Right ventricle myocardium superior (tissue), 1 donor: ENCODE results near the gene MRPS18B. TPM values are rescaled to one million over a fixed set of nuclear protein-coding genes. Genes with fewer than 3 reads are reported as not detected.
"Not testable (repeated sequence)": the region's sequence is repeated elsewhere in the genome, so short reads cannot be mapped to it uniquely, and the experiment has no call there.

Experiments used
- ATAC-seq: fragments of 200-7000 bp; cut with Tn5 transposase; one replicate; pipeline ENCODE4 v1.9.1; 2020; ENCODE audit warnings: mild to moderate bottlenecking; ENCODE audit not compliant: poor library complexity
- DNase-seq: peaks from one replicate; pipeline ENCODE4 v3.0.0-alpha.2; 2020
- intact Hi-C: fragments of 100-400 bp; cut with DNase I; formaldehyde crosslinking; loops from one replicate; pipeline ENCODE4 v1.11.2; 2022
- microRNA-seq: library from miRNA; unstranded; fragments of <30 nt; microRNA quantifications from one replicate; pipeline ENCODE4 v1.2.0, GENCODE V29; 2020
- total RNA-seq: library from RNA; stranded (reverse); fragmentation: NEBNext Ultra II Directional; extraction: Animal tissue kit (Norgen Biotek cat#: 25700); gene quantifications from one replicate; pipeline ENCODE4 v1.2.1, GENCODE V29; 2021
- donor health status: DM: no; HTN: yes; CAD: no; lungs with severe emphysema.

MRPS18B gene
- total RNA-seq, 1 donor from 2014 or later: 124 TPM

- DNase-seq, intact Hi-C loops, ATAC-seq: not testable (repeated sequence)
These were observed 40.3 kb downstream of the MRPS18B start for GRCh38 chr6:30657922-30658321.

GRCh38 chr6:30664994-30665767, 47.5 kb downstream of the MRPS18B start:
- DNase-seq: no peak
- intact Hi-C loops: no loop called here
- no peak for ATAC-seq

GRCh38 chr6:30666300-30666699, 48.7 kb downstream of the MRPS18B start:
- intact Hi-C loops, ATAC-seq, DNase-seq: not testable (repeated sequence)

GRCh38 chr6:30670760-30671527, 53.3 kb downstream of the MRPS18B start:
- DNase-seq: no peak
- intact Hi-C loops: loop anchor here (10.0 kb wide), 1 partner anchor 214 kb away; the partner anchor contains the start of gene DDR1
- ATAC-seq: no peak

- DNase-seq (peak; percentile 98), ATAC-seq (peak; percentile 95)
- intact Hi-C loops: loop anchor here (10.0 kb wide), 1 partner anchor 212 kb away; the partner anchor contains the start of gene DDR1
These were observed 55.0 kb downstream of the MRPS18B start, which contains the start of gene DHX16 for GRCh38 chr6:30672445-30673253. DHX16 (minus strand) TSS chr6:30673006; CDS start chr6:30672841, 165 bp downstream.

Small RNA genes within 50 kb of the gene (microRNA-seq; reads per million reads assigned to microRNA genes)
- 7.1 reads per million, percentile 20 among the genes with 10 or more reads in this experiment for gene MIR877

Other genes with a start within 250 kb of the MRPS18B start
- 145 TPM for gene HLA-E, start 128.3 kb upstream of the MRPS18B start, total RNA-seq
- 17.6 TPM for gene GNL1, start 61.4 kb upstream of the MRPS18B start, total RNA-seq
- gene PRR3, start 60.5 kb upstream of the MRPS18B start, total RNA-seq: 1.4 TPM
- gene ABCF1, start 46.4 kb upstream of the MRPS18B start, total RNA-seq: 32.5 TPM
- 29.6 TPM for gene PPP1R10, start 597 bp upstream of the MRPS18B start, total RNA-seq
- gene ATAT1, start 9.0 kb downstream of the MRPS18B start, total RNA-seq: 1.7 TPM
- gene C6orf136, start 29.3 kb downstream of the MRPS18B start, total RNA-seq: 58.3 TPM
- gene DHX16, start 55.2 kb downstream of the MRPS18B start, total RNA-seq: 20.5 TPM
- 13.4 TPM for gene PPP1R18, start 68.8 kb downstream of the MRPS18B start, total RNA-seq
- 3.2 TPM for gene NRM, start 73.1 kb downstream of the MRPS18B start, total RNA-seq
- gene MDC1, start 99.4 kb downstream of the MRPS18B start, total RNA-seq: 16.4 TPM
- gene TUBB, start 102.5 kb downstream of the MRPS18B start, total RNA-seq: 179 TPM
- 207 TPM for gene FLOT1, start 124.8 kb downstream of the MRPS18B start, total RNA-seq
- 11.4 TPM for gene IER3, start 126.7 kb downstream of the MRPS18B start, total RNA-seq